NCI-H2196 treated with DMSO at 0.1 percent for 48 hours (cell line): ENCODE data around the gene OR4K13.

Experiments used
- DNase-seq: peaks from one replicate; lab custom pipeline; 2025; ENCODE audit not compliant: unreplicated experiment; lab: John Stamatoyannopoulos, UW

OR4K13 gene, protein sequence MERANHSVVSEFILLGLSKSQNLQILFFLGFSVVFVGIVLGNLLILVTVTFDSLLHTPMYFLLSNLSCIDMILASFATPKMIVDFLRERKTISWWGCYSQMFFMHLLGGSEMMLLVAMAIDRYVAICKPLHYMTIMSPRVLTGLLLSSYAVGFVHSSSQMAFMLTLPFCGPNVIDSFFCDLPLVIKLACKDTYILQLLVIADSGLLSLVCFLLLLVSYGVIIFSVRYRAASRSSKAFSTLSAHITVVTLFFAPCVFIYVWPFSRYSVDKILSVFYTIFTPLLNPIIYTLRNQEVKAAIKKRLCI

DNA sequence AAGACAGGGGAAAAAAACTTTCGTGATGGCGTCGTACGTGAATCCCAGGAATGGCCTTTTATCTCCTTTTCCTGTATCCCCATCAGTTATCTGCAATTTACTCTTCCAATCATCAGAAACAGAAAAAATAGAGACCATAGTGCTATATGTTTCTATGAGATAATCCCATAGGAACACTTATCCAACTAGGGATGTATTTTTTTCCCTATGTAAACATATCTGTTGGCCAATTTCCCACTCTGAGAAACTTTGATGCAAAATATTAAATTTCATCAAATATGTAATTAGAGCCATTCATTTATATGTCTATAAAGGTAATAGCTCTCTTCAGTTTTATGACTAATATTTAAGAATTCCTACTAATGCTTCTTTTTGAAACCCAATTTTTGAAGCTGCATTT, at the start of gene OR4K13:
OR4K13 (minus strand) TSS at position 101 of the 400 bp plus-strand sequence. CDS start 1,280 bp downstream, outside the sequence.
- DNase-seq: no peak

DNA sequence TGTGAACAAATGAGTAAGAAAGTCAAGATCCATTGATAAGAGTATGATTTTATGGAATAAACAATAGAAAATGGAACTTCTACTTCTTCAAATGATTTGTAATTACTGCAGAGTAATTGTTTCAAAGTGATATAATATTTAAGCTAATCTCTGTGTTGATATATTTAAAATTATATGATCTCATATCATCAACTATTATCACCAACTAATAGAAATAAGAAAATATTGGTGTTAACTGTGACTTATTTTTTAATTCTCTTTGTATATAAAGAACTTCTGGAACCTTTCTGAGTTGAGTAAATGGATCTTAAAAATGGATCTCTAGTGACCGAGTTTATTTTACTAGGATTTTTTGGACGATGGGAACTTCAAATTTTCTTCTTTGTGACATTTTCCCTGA, 23.9 kb upstream of the OR4K13 start, which contains the start of gene OR4L1:
OR4L1 (plus strand) TSS at position 301 of the 400 bp plus-strand sequence; CDS start at position 301, 0 bp downstream.
- DNase-seq: no peak

DNA sequence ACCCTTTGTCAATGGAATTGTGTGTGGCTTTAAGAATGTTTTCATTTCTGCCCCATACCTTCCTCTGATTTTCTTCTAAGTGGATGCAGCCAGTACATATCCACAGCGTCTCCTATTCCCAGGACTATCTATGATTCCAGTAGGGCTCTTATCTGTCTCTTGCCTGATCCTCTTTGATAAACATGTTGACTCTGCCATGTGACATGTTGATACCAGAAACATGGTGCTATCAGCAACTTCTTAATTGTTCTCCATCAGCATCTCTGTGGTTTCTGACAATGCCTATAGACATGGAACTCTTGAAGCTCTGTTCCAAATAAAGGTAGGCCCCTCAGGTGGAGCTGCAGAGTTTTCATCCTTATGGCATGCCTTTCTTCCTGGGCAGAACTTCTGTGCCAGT, 12.4 kb upstream of the OR4K13 start:
- no peak for DNase-seq

DNA sequence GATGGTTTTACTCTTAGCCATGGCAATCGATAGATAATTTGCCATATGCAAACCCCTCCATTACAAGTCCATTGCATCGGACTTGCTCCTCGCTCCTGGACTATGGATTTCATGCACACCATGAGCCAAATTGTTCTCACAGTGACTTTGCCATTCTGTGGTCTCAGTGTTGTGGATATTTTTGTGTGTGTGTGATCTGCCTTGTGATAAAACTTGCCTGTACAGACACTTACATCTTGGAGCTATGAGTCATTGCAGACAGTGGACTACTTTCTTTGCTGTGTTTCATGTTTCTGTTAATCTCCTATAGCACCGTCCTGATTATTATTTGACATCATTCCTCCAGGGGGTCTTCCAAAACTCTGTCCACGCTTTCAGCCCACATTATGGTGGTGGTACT, 8.4 kb upstream of the OR4K13 start:
- no peak for DNase-seq

DNA sequence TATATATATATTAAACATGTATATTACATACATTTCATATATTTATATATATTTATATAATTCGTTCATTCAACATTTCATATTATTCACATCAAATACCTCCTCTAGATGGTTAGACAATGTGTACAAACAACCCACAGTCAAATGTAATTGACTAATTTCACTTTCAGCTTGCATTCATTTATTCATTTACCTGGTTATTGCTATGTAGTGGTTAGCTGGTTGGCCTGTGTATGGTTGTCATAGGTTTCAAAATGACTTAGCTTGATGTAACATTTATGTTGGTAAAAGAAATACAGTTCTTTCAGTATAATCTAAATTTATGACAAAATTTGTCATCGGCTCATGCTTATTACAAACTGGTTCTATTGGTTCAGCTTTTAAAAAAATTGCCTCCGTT, 389 bp downstream of the OR4K13 start:
- DNase-seq: no peak

DNA sequence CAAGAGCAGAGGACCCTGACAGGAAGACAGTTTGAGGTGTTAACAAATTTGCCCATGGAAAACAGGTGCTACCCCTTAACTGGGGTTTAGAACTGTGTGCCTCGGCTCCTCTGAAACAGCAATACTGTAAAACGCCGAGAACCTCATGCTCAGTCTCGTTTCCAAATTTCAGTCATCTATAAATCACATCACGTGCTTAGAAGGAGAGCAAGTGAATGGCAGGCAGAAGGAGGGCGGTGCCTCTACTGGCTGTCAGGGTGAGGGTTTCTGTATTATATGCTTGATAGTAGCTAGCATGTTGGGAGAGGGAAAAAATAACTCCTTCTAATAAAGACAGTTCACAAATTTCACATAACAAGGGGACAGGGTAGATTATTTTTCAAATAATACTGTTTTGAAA, 4.8 kb downstream of the OR4K13 start:
- DNase-seq: no peak

DNA sequence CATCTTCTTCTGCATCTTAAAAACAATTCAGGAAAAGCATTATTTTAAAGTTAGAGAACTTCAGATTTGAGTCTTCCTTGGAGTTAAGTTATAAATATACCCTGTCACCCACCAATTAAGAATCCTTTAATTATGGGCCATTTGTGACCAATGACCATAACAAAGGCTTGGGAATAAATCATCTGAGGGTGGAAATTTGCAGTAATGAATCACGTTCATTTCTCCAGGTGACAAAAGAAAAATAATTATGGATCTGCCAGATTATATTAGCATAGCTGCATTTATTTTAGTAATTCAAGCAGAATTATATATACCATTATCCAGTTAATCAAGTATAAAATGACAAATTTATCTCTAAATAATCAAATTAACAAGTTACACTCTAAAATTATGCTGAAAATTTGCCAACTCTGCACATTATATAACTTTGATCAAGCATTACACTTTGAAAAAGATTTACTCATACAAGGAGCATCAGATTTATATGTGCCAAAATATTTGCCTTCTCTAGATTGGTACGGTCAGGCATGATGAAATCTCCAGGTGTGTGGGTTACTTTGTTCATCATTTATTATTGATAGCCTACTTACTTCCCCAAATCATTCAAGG, 16.5 kb downstream of the OR4K13 start, which contains the start of gene OR4K14:
OR4K14 (minus strand) TSS at position 51 of the 609 bp plus-strand sequence. CDS start 4,114 bp downstream, outside the sequence.
- DNase-seq: no peak

DNA sequence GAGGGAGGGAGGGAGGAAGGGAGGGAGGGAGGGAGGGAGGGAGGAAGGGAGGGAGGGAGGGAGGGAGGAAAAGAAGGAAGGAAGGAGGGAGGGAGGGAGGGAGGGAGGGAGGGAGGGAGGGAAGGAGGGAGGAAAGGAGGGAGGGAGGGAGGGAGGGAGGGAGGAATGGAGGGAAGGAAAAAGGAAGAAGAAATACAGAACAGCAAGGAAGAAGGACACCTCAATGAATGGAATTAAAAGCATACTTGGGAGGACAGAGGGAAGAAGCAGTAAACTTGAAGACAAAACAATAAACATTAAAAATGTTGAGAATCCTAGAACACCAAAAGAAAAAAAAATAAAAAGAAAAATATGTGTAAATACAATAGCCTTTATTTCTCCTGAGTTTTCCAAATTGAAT, 27.7 kb downstream of the OR4K13 start:
- DNase-seq: no peak

DNA sequence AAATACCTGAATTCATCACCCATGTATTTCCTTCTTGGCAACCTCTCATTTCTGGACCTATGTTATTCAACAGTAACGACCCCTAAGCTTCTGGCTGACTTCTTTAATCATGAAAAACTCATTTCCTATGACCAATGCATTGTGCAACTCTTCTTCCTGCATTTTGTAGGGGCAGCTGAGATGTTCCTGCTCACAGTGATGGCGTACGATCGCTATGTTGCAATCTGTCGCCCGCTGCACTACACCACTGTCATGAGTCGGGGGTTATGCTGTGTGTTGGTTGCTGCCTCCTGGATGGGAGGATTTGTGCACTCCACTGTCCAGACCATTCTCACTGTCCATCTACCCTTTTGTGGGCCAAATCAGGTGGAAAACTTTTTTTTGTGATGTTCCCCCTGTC, 33.5 kb downstream of the OR4K13 start:
- DNase-seq: no peak

DNA sequence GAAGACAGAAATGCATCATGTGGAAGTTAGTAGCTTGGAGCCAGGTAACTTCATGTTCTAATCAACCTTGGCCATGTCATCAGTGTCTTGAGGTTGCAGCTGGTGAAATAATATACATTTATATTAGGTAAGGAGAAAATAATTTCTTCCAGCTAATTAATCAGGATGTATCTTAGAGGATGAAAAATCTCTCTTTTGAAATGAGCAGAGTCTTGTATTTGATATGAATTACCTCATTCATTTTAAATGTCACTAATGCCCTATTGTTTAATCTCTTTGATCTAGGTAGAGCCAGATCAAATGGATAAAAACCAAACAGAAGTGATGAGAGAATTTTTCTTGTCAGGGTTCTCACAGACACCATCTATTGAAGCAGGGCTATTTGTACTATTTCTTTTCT, 34.0 kb downstream of the OR4K13 start, which contains the start of gene OR4Q2:
OR4Q2 (plus strand) TSS at position 301 of the 400 bp plus-strand sequence.
- DNase-seq: no peak

DNA sequence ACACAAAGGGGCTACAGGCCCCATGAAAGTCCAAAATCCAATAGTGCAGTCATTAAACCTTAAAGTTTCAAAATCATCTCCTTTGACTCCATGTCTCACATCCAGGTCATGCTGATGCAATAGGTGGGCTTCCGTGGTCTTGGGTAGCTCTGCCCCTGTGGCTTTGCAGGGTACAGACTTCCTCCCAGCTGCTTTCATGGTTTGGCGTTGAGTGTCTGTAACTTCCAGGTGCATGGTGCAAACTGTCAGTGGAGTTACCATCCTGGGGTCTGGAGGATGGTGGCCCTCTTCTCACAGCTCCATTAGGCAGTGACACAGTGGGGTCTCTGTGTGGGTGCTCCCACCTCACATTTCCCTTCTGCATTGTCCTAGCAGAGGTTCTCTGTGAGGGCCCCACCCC, 42.4 kb downstream of the OR4K13 start:
- DNase-seq: no peak
